T-helper 1 cell treated with Interleukin-12 subunit alpha and Interleukin-12 subunit beta and Interleukin-4 antibody, amounts not matched to agents 30 ng/mL and 1 ng/mL, for 36 hours (primary cell): ENCODE measurements around the gene JADE1. TPM values are rescaled to one million over a fixed set of nuclear protein-coding genes. Genes with fewer than 3 reads are reported as not detected.

Experiments used
- intact Hi-C: fragments of 100-400 bp; cut with micrococcal nuclease; formaldehyde crosslinking; loops from one replicate; pipeline ENCODE4 v1.15.1; 2024
- total RNA-seq: library from RNA; stranded (reverse); gene quantifications from 2 replicates; pipeline ENCODE4 v1.2.3, GENCODE V29; 2022

JADE1 gene
- total RNA-seq, result 34.0 and 34.5 TPM in 2 replicates

- intact Hi-C loops, result loop anchor here (1.0 to 2.0 kb wide), 11 partner anchors 27 to 1027 kb away; partner anchors contain the start of genes HSPA4L and PLK4
Observed at GRCh38 chr4:128809477-128810330, at the start of gene JADE1. JADE1 (plus strand) TSS chr4:128809700; CDS start chr4:128831759, 22,059 bp downstream.

DNA sequence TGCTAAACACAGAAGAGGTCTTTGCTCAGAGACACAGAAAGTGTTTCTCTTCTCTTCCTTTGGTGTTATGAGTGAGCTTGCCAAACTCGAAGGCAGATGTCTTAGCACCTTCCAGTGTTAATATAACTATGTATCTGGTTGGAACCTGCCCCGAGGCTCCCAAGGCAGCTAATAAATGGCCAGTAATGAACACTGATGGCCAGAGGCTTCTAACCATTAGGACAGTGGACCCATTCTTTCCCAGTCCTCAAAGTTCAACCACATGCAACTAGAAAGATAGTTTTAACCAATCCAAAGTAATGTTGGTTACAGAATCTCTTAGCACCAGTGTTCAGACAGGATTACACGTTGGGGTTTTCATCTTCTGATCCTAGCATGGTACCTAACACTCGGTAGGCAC is 42.7 kb upstream of the JADE1 start:
- intact Hi-C loops, result no loop called here

GRCh38 chr4:128768373-128768996 is 41.0 kb upstream of the JADE1 start:
- intact Hi-C loops, result no loop called here

DNA sequence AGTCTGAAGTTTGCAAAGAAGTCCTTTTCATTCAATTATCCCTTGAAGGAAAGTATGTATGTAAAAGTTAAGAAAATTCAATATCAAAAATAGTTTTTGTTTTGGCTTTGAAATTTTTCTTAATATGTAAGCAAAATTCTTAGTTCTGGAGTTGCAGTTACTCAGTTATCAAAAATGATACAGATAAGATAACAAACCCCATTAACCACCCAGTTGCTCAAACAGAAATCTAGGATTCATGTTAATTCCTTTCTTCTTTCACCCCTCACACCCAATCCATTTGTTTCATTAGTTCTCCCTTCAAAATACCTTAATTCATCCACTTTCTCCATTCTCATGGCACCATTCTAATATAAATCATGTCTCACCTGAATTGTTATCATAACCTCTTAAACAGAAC is 40.5 kb upstream of the JADE1 start:
- intact Hi-C loops, result no loop called here

- intact Hi-C loops, result no loop called here
Observed at GRCh38 chr4:128770807-128771206, 38.7 kb upstream of the JADE1 start.

DNA sequence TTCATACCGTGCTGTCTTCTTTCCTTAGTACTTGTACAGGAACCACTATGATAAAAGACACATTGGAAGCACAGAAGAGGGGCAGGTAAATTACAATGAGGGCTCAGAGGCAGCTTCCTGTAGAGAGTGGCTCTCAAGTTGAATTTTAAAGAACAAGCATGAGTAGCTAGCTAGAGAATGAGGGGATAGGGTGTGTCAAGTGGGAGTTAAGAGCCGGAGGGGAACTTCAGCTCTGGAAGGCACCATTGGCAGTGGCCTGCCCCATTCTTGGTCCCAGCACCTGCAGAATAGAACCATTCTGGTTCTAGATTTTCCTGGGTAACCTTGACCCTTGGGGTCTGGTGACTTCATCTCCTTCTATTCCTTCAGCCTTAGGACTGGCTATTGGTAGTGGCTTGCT is 34.0 kb upstream of the JADE1 start:
- intact Hi-C loops, result no loop called here

DNA sequence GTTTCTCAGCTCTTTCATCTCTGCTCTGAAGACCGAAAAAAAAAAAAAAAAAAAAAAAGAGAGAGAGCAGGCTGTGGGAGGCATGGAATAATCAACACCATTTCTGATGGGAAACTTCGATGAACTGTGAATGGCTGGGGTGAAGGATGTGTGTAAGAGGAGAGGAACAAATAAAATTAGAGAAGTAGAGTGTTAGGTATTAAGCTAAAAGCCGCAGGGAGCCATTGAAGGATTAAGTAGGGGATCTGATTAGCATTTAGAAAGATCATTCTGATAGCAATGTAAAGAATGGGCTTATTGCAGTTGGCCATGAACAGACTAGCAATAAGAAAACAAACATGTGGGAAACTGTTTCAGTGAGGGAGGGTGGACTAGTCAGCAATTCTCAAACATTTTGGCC is 33.6 kb upstream of the JADE1 start:
- intact Hi-C loops, result no loop called here

DNA sequence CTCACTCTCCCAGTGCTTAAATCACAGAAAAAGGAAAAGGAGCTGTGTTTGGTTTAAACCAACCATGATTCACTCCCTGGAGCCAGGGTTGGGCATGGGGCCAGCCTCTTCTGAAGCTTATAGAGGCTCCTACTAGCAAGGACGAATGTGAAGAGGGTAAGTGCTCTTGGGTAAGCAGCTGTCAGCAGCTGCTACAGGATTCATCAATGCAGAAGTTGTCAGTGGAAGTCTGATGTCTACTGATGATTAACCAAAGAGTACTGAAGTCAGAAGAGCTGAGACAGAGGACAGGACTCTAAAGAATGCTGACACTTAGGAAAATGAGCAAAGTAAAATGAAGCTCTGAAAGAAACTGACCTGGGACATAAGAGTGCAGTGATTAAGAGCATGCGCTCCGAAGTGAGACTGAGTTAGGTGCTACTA is 32.7 kb upstream of the JADE1 start:
- intact Hi-C loops, result no loop called here

DNA sequence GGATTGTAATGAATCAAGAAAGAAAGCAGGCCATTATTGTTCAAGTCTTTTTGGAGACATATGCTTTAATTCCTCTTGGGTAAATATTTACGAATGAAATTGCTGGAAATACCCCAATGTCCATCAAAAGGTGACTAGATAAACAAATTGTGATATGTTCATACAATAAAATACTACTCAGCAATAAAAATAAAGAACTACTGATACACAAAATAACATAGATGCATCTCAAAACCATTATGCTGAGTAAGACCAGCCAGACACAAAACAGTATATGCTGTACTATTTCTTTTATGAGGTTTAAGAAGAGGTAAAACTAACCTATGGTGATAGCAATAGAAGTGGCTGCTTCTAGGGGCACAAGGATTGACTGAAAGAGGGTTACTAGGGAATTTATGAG is 28.8 kb upstream of the JADE1 start:
- intact Hi-C loops, result no loop called here

DNA sequence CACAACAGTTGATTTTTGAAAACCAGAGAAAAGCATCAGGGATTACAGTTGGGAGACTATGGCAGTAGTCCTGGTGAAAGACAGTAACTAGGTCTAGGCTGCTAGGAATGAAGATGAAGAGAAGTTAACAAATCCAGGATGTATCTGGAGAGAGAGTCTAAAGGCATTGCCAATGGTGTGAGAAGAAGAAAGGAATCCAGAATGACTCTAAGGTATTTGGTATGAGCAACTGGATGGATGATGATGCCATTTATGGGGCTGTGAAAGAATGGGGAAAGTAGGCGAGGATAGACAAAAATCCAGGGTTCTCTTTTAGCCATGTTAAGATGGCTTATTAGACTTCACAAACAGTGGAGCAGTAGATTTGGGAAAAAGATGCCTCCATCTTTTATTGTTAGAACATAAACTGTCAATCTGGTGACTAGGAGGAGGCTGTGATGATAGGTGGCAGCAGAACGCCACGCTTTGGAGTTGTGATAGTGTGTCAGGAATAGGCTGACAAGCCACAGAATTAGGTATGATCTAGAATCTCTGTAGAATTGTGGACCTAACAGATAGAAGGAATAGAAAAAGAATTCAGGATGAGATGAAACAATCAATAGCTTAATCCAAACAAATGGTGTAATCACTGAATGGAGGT is 27.3 kb upstream of the JADE1 start:
- intact Hi-C loops, result loop anchor here (1.0 kb wide), 2 partner anchors 27 to 81 kb away; partner anchors contain the start of gene JADE1

DNA sequence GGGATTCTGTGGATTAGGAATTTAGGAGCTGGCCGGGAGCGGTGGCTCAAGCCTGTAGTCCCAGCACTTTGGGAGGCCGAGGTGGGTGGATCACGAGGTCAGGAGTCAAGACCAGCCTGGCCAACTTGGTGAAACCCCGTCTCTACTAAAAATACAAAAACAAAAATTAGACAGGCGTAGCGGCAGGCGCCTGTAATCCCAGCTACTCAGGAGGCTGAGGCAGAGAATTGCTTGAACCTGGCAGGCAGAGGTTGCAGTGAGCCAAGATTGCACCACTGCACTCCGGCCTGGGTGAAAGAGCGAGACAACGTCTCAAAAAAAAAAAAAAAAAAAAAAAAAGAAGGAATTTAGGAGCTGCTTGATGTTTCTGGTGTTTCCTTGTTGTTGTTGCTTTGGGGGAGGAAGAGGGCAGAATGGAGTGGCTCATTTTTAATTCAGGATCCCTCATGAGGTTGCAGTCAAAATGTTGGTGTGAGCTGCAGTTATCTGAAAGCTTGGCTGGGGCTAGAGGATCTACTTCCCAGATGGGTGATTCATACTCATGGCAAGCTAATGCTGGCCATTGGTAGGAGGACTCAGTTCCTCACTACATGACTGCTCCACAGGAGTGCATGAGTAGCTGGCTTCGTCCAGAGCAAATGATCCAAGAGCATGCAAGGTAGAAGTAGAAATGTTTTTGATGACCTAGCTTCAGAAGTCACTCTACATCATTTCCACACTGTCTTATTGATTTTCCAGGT is 26.5 kb upstream of the JADE1 start:
- intact Hi-C loops, result loop anchor here (1.0 kb wide), 2 partner anchors 26 to 80 kb away; partner anchors contain the start of gene JADE1

- intact Hi-C loops, result no loop called here
Observed at GRCh38 chr4:128787509-128788311, 21.8 kb upstream of the JADE1 start.

DNA sequence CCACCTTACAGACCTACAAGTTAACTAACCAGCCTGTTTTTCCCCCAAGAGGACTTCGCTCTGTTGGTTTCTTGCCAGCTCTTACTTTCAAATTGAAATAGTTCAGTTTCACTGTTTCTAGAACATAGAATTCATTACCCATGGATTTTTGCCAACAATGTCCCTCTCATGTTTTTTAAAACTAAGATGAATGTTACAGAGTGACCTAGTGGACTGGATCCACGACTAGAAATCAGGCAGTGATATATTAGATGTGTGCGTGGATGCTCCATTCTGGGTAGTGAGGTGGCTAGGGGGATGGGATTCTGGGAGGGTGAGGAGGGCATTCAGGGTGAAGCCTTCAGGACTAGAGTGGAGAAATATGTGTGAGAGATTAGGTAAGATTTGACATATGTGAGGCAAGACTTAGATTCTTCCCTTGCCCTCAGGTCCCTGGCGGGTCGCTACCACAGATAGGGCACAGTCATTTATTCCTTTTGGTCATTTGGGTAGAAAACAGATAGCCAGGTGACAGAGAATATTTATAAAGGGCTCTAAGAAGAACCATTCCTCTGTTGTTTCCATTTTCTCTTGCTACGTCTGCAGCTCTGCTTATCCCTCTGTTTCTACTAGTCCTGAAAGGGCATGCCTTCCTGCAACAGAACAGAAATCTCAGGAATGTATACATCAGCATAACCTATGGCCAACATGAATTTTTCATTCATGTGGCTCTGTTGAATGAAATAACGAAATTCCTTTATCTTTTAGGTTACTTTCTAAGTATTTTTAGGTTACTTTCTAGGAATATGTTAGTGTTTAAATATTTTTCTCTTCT is 15.4 kb upstream of the JADE1 start:
- intact Hi-C loops, result no loop called here

DNA sequence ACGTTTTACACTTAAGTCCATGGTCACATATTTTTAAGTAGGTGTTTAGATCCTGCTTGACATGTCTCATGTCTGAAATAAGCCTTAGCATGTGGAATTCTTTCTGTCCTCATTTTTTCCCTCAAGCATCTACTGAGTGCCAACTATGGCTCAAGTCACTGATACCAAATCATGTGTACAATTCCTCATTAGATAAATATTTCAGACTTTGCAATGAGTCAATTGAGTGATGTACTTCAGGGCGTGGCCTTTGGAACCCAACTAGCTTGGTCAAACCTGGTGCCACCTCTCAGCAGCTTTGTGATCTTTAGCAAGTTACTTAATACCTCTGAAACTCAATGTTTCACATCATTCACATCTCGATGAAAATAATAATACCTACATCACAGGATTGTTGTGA is 12.6 kb upstream of the JADE1 start:
- intact Hi-C loops, result no loop called here

- intact Hi-C loops, result no loop called here
Observed at GRCh38 chr4:128800284-128800683, 9.2 kb upstream of the JADE1 start.

DNA sequence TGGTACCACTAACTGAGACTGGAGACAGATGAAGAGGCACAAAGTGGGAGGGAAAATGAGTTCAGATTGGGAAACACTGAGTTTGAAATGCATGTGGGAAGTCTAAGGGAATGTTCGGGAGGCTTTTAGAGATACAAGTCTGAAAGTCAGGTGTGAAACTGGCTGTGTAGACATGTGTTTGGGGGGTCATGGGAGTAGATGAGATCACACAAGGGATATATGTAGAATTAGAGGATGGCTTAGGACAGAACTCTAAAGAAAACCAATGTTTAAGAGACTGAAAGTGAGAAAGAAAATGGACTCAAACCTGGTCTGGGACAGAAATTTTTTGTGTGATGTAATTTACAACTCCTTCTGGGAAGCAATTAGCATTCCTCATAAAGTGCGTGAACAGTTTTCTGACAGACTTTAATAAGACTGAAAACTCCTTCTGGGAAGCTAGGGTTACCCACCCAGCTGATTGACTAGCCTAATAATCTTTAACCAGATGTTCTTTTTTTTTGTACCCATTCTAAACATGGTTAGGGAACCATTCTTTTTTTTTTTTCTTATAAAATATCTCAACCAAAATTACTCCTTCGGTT is 8.7 kb upstream of the JADE1 start:
- intact Hi-C loops, result no loop called here

GRCh38 chr4:128802680-128803628 is 6.5 kb upstream of the JADE1 start:
- intact Hi-C loops, result no loop called here

GRCh38 chr4:128803783-128804182 is 5.7 kb upstream of the JADE1 start:
- intact Hi-C loops, result no loop called here
